Astrocyte of the spinal cord (primary cell): ENCODE data around the gene LMNB1.
"Not testable (repeated sequence)": the region's sequence is repeated elsewhere in the genome, so short reads cannot be mapped to it uniquely, and the experiment has no call there.

ENCODE experiments used
- DNase-seq: peaks from one replicate; pipeline ENCODE4 v3.0.0; 2011; ENCODE audit warnings: low read depth, low spot score
- H3K4me3 ChIP-seq: 2 replicates; pipeline ENCODE4 v1.5.1; 2011; ENCODE audit warnings: low read depth, mild to moderate bottlenecking, low read length, moderate library complexity
- in situ Hi-C: cut with HindIII; loops from 2 replicates; pipeline ENCODE4 v1.10.0; 2017; ENCODE audit warnings: low sequenced_read_pairs
- TF ChIP-seq, protein P1 (sequence below): IDR thresholded peaks from 2 replicates; pipeline ENCODE4 v1.5.1; 2012; ENCODE audit warnings: low read depth, mild to moderate bottlenecking, low read length, inconsistent platforms

The LMNB1 gene

DNA sequence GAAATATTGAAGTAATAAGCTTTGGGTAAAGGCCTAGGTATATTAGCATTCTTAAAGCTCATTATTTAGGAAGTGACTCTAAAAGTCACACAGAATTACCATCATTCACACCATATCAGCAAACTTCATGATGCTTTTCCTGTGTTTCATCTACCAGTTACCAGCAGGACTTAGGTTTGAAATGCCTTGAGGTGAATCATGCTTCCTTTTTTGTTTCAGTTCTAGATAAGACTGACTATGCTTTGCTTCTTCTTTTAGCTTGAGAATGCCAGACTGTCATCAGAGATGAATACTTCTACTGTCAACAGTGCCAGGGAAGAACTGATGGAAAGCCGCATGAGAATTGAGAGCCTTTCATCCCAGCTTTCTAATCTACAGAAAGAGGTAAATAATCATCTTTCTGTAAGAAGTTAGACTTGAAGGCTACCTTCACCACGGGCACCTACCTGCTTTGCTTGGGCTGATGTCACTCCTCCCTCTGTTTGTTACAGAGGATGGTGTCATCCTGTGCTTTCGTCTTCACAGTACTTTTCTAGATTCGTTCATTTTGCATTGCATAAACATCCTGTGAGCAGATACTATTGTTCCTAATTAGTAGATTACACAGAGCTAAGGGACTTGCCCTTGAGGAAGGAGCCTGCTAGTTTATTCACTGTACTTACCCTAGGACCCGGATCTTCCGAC is 34.7 kb downstream of the LMNB1 start:
- TF ChIP-seq, protein P1, sequence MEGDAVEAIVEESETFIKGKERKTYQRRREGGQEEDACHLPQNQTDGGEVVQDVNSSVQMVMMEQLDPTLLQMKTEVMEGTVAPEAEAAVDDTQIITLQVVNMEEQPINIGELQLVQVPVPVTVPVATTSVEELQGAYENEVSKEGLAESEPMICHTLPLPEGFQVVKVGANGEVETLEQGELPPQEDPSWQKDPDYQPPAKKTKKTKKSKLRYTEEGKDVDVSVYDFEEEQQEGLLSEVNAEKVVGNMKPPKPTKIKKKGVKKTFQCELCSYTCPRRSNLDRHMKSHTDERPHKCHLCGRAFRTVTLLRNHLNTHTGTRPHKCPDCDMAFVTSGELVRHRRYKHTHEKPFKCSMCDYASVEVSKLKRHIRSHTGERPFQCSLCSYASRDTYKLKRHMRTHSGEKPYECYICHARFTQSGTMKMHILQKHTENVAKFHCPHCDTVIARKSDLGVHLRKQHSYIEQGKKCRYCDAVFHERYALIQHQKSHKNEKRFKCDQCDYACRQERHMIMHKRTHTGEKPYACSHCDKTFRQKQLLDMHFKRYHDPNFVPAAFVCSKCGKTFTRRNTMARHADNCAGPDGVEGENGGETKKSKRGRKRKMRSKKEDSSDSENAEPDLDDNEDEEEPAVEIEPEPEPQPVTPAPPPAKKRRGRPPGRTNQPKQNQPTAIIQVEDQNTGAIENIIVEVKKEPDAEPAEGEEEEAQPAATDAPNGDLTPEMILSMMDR: no peak
- no peak overlapping the region for H3K4me3 ChIP-seq
- DNase-seq: peak; percentile 71
- in situ Hi-C loops: no loop called here

DNA sequence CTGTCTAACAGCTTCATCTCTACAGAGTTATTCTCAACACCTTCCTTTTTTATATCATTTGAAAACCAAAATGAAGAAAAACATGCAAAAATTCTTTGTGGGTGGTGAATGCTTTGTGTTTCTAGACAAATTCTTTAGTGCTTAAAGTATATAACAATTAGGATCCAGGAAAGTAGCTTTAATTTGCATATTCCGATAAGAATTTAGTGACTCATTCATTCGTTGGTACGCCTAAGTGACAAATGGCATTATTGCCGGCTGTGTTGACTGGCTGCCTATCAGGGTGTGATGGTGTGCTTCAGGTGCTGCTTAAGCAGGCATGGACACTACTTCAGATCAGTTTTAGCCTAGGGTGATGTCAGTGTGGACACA is 35.2 kb downstream of the LMNB1 start:
- H3K4me3 ChIP-seq: no peak overlapping the region
- in situ Hi-C loops: no loop called here
- no peak for DNase-seq
- TF ChIP-seq, protein P1: no peak

DNA sequence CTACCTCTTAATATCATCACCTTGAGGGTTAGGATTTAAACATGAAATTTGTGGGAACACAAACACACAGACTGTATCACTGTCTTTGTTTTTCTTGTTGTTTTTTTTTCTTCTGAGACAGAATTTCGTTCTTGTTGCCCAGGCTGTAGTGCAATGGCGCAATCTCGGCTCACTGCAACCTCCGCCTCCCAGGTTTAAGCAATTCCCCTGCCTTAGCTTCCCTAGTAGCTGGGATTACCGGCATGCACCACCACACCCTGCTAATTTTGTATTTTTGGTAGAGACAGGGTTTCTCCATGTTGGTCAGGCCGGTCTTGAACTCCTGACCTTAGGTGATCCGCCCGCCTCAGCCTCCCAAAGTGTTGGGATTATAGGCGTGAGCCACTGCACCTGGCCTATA is 36.9 kb downstream of the LMNB1 start:
- in situ Hi-C loops, H3K4me3 ChIP-seq, DNase-seq: not testable (repeated sequence)

DNA sequence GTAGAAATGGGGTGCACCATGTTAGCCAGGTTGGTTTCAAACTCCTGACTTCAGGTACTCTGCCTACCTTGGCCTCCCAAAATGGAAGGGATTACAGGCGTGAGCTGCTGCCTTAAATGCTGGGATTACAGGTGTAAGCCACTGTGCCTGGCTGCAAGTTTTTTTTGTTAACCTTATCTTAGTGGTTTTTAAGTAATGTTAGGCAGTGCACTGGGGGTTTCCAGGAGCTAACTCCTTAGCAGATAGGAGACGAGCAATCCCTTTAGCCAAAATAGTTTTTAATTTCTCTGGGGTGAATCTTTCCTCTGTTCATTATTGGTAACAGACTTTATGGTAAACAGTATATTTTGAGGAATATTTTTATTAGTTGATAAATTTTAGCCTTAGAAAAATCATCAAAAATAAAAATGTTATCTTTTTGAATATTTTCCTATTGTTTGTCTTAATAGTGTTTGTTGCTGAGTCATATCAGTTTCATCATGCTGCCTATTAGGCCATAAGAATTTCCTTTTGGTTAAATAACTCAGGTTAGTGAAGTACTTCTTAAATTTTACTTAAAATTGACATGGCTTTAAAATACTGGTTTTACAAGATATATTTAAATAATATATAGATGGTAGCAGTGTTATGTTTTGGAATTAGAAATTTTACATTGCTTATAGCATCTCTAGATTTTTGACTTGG is 37.9 kb downstream of the LMNB1 start:
- H3K4me3 ChIP-seq: no peak overlapping the region
- DNase-seq: peak; percentile 42
- TF ChIP-seq, protein P1: no peak
- in situ Hi-C loops: no loop called here

DNA sequence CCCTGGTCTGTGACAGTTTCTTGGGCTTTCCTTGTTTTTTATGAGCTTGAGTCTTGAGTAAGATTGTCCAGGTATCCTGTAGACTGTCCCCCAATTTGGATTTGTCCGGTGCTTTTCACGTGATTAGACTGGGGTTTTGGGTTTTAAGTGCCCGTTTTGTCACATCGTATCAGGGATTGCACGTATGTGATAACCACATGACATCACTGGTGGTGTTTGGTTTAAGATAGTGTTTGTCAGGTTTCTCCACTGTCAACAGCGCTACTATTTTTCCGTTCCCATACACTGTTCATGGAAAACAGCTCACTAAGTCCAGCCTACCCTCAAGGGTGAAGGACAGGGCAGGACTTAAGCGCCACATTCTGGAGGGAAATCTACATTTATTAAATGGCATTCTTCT is 39.7 kb downstream of the LMNB1 start:
- no peak overlapping the region for H3K4me3 ChIP-seq
- in situ Hi-C loops: no loop called here
- DNase-seq: no peak
- TF ChIP-seq, protein P1: no peak

DNA sequence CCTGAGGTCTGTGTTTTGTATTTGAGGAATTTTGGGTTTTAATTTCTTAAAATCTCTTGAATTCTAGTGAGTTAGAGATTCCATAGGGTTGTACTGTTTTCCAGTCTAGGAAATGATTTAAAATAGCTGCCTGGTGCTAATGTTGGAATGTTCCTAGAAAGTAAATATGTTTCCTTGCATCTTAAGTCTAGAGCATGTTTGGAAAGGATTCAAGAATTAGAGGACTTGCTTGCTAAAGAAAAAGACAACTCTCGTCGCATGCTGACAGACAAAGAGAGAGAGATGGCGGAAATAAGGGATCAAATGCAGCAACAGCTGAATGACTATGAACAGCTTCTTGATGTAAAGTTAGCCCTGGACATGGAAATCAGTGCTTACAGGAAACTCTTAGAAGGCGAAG is 41.8 kb downstream of the LMNB1 start:
- TF ChIP-seq, protein P1: no peak
- H3K4me3 ChIP-seq: no peak overlapping the region
- in situ Hi-C loops: no loop called here
- no peak for DNase-seq

DNA sequence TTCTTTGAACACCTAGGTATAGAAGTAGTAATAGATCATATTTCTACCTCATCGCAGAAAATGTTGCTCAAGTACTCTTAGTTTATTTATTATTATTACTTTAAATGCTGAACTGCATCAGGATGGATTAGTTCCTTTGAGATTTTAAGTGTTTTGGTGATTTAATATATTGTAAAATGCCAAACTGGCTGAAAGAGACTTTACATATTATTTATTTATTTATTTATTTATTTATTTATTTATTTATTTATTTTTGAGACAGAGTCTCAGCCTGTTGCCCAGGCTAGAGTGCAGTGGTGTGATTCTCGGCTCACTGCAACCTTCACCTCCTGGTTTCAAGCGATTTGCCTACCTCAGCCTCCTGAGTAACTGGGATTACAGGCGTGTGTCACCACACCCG is 42.3 kb downstream of the LMNB1 start:
- in situ Hi-C loops: no loop called here
- TF ChIP-seq, protein P1: no peak
- H3K4me3 ChIP-seq: no peak overlapping the region
- no peak for DNase-seq
